ENCODE measurements around the gene SLC37A4. TPM values are rescaled to one million over a fixed set of nuclear protein-coding genes. Genes with fewer than 3 reads are reported as not detected.

SLC37A4 gene
- total and polyA plus RNA-seq, 10 of the 15 experiments (the other 5 are each of a cell fraction or from before 2014, with no cell fraction given): 11.6 to 29.7 (median 20.4) TPM

DNA sequence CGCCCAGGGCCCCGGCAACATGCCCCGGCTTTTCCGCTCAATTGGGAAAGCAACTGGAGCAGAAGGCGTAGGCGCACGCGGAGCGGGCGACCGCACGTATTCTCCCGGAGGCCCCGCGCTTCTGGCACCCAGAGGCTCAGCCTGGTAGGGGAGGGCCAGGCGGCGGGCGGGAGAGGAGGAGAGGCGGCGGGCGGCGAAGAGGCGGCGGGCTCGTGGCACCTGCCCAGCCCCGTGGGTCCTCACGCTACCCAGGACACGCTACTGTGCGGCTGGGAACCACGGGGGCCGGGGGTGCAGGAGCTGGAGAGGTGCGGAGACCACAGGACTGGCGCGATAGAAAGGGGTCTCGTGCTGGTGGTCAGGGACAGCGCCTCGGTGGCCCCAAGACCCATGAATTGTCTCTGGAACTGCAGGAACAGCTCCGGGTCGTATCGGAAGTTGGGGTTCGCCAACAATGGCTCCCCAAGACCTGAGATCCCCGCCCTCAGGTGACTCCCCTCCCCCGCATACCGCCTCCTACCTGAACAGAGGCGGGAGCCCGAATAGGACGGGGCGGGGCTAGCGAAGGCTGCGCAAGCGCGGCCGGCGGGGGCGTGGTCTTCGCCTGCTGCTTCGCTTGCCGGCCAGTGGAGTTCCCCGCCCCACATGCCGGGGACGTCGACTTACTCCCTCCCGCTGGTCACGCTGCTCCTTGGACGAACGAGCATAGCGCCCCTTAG, at the start of gene SLC37A4 (continued):
- TF ChIP-seq NKRF (conservative IDR thresholded peaks at IDR 0.05) (0 out of 2 replicates have a peak, but pooled peaks have one; percentile 62), MXI1 (IDR thresholded peaks at IDR 0.05; ENCODE audit: low read depth, low read length) (peak; percentile 73), YBX1 (IDR thresholded peaks at IDR 0.05) (no peak), MTA2 (IDR thresholded peaks at IDR 0.05; ENCODE audit: low read depth) (no peak), TCF12 (IDR thresholded peaks at IDR 0.05; ENCODE audit: low read depth, low read length) (no peak), ZNF217 (IDR thresholded peaks at IDR 0.05) (0 out of 2 replicates have a peak, but pooled peaks have one; percentile 25), CUX1 (IDR thresholded peaks at IDR 0.05; ENCODE audit: insufficient replicate concordance, low read depth, low read length) (no peak), ZNF592 (IDR thresholded peaks at IDR 0.05) (no peak), FOS (IDR thresholded peaks at IDR 0.05; ENCODE audit: borderline replicate concordance, extremely low read depth, insufficient read length) (no peak), YY1 (IDR thresholded peaks at IDR 0.05; ENCODE audit: low read depth, low read length) (peak; percentile 56; the same call in 1 of the 2 replicates), E2F8 (IDR thresholded peaks at IDR 0.05; ENCODE audit: low read depth, partially characterized antibody) (no peak)
- TF ChIP-seq, protein P1, sequence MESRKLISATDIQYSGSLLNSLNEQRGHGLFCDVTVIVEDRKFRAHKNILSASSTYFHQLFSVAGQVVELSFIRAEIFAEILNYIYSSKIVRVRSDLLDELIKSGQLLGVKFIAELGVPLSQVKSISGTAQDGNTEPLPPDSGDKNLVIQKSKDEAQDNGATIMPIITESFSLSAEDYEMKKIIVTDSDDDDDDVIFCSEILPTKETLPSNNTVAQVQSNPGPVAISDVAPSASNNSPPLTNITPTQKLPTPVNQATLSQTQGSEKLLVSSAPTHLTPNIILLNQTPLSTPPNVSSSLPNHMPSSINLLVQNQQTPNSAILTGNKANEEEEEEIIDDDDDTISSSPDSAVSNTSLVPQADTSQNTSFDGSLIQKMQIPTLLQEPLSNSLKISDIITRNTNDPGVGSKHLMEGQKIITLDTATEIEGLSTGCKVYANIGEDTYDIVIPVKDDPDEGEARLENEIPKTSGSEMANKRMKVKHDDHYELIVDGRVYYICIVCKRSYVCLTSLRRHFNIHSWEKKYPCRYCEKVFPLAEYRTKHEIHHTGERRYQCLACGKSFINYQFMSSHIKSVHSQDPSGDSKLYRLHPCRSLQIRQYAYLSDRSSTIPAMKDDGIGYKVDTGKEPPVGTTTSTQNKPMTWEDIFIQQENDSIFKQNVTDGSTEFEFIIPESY (IDR thresholded peaks at IDR 0.05): no peak
